Cerebellar cortex (tissue), 1 donor: ENCODE data around the gene WFS1.

Experiments
- DNase-seq: peaks from one replicate; pipeline ENCODE4 v3.0.0-alpha.2; 2015; ENCODE audit warnings: low spot score

The WFS1 gene

DNA sequence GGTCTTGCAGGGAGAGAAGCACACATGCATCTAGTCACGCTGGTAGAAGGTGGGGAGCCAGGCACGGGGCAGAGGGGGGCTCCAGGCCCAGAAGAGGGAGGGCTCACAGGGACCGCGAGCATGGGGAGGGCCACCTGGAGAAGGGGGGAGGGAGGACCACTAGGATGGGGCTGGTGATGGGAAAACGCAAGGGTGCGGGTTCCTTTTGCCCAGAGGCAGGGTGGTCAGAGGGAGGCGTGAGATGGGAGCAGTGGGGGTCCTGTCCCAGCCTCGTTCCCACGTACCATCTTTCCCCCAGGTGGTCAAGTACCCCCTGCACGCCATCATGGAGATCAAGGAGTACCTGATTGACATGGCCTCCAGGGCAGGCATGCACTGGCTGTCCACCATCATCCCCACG is 30.7 kb downstream of the WFS1 start:
- no peak for DNase-seq

DNA sequence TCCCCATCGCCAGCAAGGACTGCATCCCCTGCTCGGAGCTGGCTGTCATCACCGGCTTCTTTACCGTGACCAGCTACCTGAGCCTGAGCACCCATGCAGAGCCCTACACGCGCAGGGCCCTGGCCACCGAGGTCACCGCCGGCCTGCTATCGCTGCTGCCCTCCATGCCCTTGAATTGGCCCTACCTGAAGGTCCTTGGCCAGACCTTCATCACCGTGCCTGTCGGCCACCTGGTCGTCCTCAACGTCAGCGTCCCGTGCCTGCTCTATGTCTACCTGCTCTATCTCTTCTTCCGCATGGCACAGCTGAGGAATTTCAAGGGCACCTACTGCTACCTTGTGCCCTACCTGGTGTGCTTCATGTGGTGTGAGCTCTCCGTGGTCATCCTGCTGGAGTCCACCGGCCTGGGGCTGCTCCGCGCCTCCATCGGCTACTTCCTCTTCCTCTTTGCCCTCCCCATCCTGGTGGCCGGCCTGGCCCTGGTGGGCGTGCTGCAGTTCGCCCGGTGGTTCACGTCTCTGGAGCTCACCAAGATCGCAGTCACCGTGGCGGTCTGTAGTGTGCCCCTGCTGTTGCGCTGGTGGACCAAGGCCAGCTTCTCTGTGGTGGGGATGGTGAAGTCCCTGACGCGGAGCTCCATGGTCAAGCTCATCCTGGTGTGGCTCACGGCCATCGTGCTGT is 31.5 kb downstream of the WFS1 start:
- DNase-seq: no peak

DNA sequence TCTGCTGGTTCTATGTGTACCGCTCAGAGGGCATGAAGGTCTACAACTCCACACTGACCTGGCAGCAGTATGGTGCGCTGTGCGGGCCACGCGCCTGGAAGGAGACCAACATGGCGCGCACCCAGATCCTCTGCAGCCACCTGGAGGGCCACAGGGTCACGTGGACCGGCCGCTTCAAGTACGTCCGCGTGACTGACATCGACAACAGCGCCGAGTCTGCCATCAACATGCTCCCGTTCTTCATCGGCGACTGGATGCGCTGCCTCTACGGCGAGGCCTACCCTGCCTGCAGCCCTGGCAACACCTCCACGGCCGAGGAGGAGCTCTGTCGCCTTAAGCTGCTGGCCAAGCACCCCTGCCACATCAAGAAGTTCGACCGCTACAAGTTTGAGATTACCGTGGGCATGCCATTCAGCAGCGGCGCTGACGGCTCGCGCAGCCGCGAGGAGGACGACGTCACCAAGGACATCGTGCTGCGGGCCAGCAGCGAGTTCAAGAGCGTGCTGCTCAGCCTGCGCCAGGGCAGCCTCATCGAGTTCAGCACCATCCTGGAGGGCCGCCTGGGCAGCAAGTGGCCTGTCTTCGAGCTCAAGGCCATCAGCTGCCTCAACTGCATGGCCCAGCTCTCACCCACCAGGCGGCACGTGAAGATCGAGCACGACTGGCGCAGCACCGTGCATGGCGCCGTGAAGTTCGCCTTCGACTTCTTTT is 32.2 kb downstream of the WFS1 start:
- no peak for DNase-seq

DNA sequence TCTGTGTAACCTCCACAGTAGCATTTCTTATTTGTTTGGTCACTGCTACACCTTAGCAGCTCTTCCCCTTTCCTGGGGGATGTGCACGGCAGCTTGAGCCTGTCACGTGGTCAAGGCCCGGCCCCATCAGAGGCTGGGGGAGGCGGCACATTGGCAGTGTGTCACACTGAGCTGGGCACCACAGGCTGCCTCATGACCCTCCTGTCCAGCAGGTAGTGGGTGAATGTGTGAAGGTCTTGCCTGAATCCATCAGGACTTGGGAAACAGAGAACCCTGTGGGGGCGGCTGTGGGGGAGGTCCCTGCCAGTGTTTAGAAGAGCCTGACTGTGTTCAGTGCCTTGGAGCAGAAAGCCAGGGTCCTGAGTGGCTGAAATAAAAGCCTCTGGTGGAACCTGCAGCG is 33.2 kb downstream of the WFS1 start:
- no peak for DNase-seq

DNA sequence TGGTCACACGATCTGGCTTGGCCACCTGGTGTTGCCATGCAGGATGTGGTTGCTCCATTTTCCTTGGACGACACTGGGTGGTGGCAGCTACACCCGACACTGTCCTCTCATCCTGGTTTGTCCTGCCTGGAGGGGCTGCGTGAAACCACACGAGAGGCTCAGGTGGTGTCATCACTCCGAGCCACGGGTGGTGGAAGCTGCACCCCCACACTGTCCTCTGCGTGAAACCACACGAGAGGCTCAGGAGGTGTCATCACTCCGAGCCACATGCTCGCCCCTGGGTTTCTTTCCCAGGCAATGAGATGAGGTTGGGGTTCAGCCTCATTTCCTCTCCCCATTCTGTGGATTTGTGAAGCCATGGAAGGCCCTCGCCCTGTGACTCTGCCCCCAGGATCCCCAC is 34.3 kb downstream of the WFS1 start:
- no peak for DNase-seq

GRCh38 chr4:6306299-6306698 is 36.6 kb downstream of the WFS1 start:
- no peak for DNase-seq

DNA sequence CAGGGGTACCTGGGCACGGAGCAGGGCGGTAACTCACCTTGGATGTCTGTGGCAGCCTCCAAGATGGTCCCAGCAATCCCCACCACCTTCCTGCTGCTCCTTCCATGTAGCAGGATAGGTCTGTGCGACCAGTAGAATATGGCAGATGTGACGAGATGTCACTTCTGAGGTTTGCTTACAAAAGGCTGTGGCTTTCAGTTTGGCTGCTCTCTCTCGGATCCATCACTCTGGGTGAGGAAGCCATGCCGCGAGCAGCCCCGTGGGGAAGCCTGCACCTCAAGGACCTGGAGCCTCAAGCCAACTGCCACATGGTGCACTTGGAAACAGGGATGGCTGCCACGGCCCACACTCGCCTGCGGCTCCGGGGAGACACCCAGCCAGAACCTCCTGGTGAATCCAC is 37.6 kb downstream of the WFS1 start:
- no peak for DNase-seq

- peak; percentile 82 for DNase-seq
Observed at GRCh38 chr4:6307891-6308290, 38.2 kb downstream of the WFS1 start.

DNA sequence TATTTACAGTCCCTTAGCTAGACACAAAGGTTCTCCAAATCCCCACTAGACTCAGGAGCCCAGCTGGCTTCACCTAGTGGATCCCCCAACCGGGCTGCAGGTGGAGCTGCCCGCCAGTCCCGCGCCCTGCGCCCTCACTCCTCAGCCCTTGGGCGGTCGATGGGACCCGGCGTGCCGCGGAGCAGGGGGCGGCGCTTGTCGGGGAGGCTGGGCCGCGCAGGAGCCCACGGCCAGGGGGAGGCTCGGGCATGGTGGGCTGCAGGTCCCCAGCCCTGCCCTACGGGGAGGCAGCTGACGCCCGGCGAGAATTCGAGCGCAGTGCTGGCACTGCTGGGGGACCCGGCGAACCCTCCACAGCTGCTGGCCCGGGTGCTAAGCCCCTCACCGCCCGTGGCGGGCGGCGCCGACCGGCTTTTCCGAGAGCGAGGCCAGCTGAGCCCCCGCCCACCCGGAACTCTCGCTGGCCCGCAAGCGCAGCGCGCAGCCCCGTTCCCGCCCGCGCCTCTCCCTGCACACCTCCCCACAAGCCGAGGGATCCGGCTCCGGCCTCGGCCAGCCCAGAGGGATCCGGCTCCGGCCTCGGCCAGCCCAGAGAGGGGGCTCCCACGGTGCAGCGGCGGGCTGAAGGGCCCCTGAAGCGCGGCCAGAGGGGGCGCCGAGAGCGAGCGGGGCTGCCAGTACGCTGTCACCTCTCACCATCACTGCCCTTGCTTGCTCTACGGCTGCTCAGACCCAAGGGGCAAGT is 39.4 kb downstream of the WFS1 start:
- peak; percentile 15 for DNase-seq

- DNase-seq: no peak
Observed at GRCh38 chr4:6309777-6310176, 40.1 kb downstream of the WFS1 start.

DNA sequence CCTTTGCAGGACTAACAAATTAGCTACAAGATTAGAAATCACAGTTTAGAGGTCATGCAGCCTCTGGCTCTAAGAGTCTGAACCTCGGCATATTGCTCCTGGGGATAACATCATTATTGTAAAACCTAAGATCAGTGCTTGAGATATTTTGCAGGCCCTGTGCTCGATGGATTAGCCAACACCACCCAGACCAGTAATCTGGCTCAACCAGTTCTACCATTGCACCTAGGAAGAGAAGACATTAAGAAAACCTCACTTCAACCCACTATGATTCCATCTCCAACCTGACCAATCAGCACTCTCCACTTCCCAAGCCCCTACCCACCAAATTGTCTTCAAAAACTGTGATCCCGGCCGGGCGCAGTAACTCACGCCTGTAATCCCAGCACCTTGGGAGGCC is 43.6 kb downstream of the WFS1 start:
- DNase-seq: no peak

DNA sequence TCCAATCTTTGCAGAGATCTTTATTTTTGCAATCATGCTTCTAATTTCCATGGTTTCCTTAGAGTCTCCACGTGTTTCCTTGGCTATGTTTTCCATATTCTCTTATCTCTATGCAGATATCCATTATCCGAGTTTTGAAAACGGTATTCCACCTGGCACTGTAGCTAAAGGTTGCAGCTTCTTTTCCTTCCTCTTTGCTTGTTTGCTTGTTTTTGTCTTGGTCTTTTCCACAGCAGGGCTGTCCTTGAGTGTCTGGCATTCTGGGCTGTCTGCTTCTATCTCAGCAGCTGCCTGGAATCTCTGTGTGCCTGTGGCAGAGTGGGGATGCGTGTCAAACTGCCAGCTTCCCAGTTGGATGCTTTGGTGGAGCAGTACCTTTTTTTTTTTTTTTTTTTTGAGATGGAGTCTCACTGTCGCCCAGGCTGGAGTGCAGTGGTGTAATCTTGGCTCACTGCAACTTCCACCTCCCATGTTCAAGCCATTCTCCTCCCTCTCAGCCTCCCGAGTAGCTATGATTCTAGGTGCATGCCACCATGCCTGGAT is 46.9 kb downstream of the WFS1 start:
- peak; percentile 29 for DNase-seq

DNA sequence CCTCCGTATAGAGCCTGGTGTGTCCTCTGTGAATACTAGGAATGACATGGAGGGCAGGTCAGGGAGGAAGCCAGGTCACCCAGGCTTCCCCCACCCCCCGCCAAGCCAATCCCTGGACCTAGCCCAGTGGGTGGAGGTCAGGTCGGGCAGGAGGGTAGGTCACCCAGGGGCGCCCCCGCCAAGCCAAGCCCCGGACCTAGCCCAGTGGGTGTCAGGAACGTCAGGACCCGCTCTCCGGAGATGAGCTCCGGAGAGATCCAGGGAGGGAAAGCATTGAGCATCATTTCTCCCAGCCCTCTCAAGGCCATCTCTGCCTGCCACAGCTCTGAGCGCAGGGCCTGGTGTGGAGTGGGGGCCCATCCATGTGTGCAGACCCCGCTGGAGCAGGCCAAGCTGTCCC is 48.6 kb downstream of the WFS1 start:
- no peak for DNase-seq

GRCh38 chr4:6319530-6320150 is 50.0 kb downstream of the WFS1 start:
- DNase-seq: no peak

GRCh38 chr4:6320663-6321062 is 51.0 kb downstream of the WFS1 start:
- DNase-seq: no peak

DNA sequence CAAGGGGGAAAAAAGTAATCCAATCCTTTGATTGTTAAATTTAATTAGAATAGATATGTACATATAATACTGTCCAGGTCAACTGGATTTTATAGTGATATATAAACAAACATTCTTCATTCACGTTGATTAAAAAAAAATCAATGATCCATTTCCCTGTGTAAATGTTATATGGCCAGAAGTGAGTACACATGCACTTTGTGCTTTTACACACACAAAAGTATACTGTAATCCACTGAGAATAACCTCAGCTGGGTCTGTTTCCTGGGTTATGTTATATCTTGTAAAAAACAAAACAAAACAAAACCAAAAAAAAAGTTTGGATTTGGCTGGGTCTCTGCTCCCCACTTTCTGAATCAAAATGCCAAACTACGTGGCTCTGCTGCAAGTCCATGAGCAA is 51.7 kb downstream of the WFS1 start:
- no peak for DNase-seq

GRCh38 chr4:6322067-6322760 is 52.6 kb downstream of the WFS1 start:
- no peak for DNase-seq

GRCh38 chr4:6322761-6323566 is 53.3 kb downstream of the WFS1 start:
- no peak for DNase-seq

DNA sequence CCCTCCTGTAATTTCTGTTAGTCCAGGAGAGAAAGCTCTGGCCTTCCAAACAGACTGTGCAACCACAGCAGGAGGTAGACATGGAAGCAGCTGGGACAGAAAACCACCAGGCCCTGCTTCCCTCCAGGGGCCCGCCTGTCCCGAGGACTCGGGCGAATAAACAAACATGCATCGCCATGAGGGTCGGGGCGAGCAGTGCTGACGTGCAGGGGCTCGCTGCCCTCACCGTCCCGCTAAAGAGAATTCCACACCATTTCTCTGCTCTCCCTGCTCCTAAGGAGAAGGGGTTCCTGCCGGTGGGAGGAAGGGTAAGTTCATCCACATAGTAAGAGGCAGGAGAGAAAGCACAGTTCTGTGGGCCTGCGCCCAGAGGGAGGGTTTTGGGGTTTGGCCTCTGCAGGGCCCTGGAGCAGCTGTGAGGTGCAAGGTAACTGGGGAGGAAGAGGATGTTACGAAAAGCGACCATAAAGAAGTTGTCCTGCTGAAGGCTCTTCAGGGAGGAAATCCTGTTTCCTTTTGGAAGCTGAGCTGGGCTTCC is 54.9 kb downstream of the WFS1 start:
- no peak for DNase-seq

DNA sequence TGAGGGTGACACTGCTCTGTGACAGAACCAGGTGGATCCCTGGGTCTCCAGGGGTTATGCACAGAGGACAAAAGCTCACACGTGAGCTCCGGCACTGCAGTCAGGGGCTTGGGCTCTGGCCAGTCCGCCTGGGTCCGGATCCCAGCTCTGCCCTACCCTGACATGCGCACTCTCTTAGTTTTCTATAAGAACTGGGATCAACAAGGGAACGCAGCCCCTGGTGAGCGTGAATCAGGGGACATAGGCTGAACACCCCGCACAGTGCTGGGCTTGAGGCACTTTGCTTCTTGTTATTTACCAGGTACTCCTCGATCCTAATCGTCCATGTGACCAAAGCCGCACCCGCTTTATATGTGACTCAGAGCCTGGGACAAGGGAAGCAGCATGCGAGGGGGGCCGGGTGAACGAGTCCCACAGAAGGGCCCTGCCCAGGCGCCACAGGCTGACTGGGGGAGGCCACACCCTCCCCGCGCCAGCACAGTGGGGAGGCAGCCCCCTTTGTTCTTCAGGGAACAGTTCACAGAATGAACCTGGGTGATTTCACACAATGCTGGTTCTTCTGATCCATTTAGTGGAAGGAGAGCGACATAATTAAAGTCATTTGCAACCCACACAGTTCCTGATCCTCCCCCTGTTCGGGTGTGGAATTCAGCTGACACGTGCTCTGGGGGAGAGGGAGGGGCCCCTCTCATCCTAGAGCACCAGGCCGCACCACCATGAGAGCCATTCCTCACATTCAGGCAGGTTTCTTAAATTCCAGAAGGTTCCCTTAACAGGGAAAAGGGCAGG is 55.5 kb downstream of the WFS1 start:
- DNase-seq: no peak
